KMS-11 (cell line): ENCODE data around the gene DLST.

Experiments used
- H2AFZ ChIP-seq: fragments of 200-600 bp; sonication (generic); 2 replicates; pipeline ENCODE4 v1.6.1; 2016; ENCODE audit warnings: antibody characterized with exemption, mixed run types, low read depth
- H3K27ac ChIP-seq: fragments of 200-600 bp; sonication (generic); 2 replicates; pipeline ENCODE4 v1.6.1; 2016; ENCODE audit warnings: mild to moderate bottlenecking, mixed run types
- H3K27me3 ChIP-seq: fragments of 200-600 bp; sonication (generic); 2 replicates; pipeline ENCODE4 v1.6.1; 2017; ENCODE audit warnings: mild to moderate bottlenecking, low read depth, mixed run types, moderate library complexity; ENCODE audit not compliant: insufficient read depth
- H3K36me3 ChIP-seq: fragments of 200-600 bp; sonication (generic); 2 replicates; pipeline ENCODE4 v1.6.1; 2017; ENCODE audit warnings: mild to moderate bottlenecking, mixed run types; ENCODE audit not compliant: insufficient read depth
- H3K4me1 ChIP-seq: fragments of 200-600 bp; sonication (generic); 2 replicates; pipeline ENCODE4 v1.6.1; 2016; ENCODE audit warnings: mild to moderate bottlenecking, low read depth, mixed run types; ENCODE audit not compliant: poor library complexity, severe bottlenecking
- H3K4me2 ChIP-seq: fragments of 200-600 bp; sonication (generic); 2 replicates; pipeline ENCODE4 v1.7.0; 2016; ENCODE audit warnings: mild to moderate bottlenecking, mixed run types
- H3K4me3 ChIP-seq: fragments of 200-600 bp; sonication (generic); IDR thresholded peaks from 2 replicates; pipeline ENCODE4 v1.6.1; 2017; ENCODE audit warnings: low read depth, low read length, mixed read lengths; ENCODE audit not compliant: insufficient read depth
- H3K79me2 ChIP-seq: fragments of 200-600 bp; sonication (generic); 2 replicates; pipeline ENCODE4 v1.6.1; 2016; ENCODE audit warnings: low read depth, mixed run types; ENCODE audit not compliant: insufficient read depth
- H3K9ac ChIP-seq: fragments of 200-600 bp; sonication (generic); 2 replicates; pipeline ENCODE4 v1.6.1; 2016; ENCODE audit warnings: mild to moderate bottlenecking, mixed run types
- H4K20me1 ChIP-seq: fragments of 200-600 bp; sonication (generic); 2 replicates; pipeline ENCODE4 v1.6.1; 2016; ENCODE audit warnings: mild to moderate bottlenecking, mixed run types; ENCODE audit not compliant: insufficient read depth
- CTCF ChIP-seq: fragments of 200-600 bp; sonication (generic); conservative IDR thresholded peaks from 2 replicates; pipeline ENCODE4 v1.6.1; 2017; ENCODE audit warnings: low read depth, mild to moderate bottlenecking, antibody characterized with exemption, low read length, moderate library complexity, mixed read lengths

The DLST gene

GRCh38 chr14:74843653-74844052 lies 38.1 kb upstream of the DLST start:
- H3K36me3 ChIP-seq, result no peaks in the 10 kb centered on the region
- H3K27ac ChIP-seq, result no peak overlapping the region
- peaks cover under 1% of the 10 kb centered on the region for H3K4me1 ChIP-seq
- no peaks in the 10 kb centered on the region for H3K79me2 ChIP-seq
- H3K27me3 ChIP-seq, result no peaks in the 10 kb centered on the region
- no peak overlapping the region for H3K4me2 ChIP-seq
- no peak for TF ChIP-seq CTCF
- H3K4me3 ChIP-seq, result no peak overlapping the region
- no peak overlapping the region for H3K9ac ChIP-seq
- no peak overlapping the region for H2AFZ ChIP-seq
- H4K20me1 ChIP-seq, result no peaks in the 10 kb centered on the region

GRCh38 chr14:74846168-74846567 lies 35.5 kb upstream of the DLST start:
- Histone ChIP-seq H4K20me1 (no peaks in the 10 kb centered on the region), H3K79me2 (no peaks in the 10 kb centered on the region), H3K4me3 (no peak overlapping the region), H3K4me2 (no peak overlapping the region), H3K9ac (no peak overlapping the region), H2AFZ (no peak overlapping the region), H3K27ac (no peak overlapping the region), H3K4me1 (no peaks in the 10 kb centered on the region), H3K36me3 (no peaks in the 10 kb centered on the region), H3K27me3 (no peaks in the 10 kb centered on the region)
- no peak for TF ChIP-seq CTCF

GRCh38 chr14:74846968-74847665 lies 34.6 kb upstream of the DLST start:
- Histone ChIP-seq H3K9ac (no peak overlapping the region), H3K79me2 (no peaks in the 10 kb centered on the region), H2AFZ (no peak overlapping the region), H3K27ac (no peak overlapping the region), H3K4me3 (no peak overlapping the region), H3K36me3 (no peaks in the 10 kb centered on the region), H4K20me1 (no peaks in the 10 kb centered on the region), H3K4me1 (no peaks in the 10 kb centered on the region), H3K27me3 (no peaks in the 10 kb centered on the region), H3K4me2 (no peak overlapping the region)
- no peak for TF ChIP-seq CTCF

GRCh38 chr14:74848768-74849167 lies 32.9 kb upstream of the DLST start:
- no peaks in the 10 kb centered on the region for H4K20me1 ChIP-seq
- no peak overlapping the region for H3K27ac ChIP-seq
- no peaks in the 10 kb centered on the region for H3K4me1 ChIP-seq
- H2AFZ ChIP-seq, result no peak overlapping the region
- no peaks in the 10 kb centered on the region for H3K36me3 ChIP-seq
- H3K27me3 ChIP-seq, result no peaks in the 10 kb centered on the region
- H3K9ac ChIP-seq, result no peak overlapping the region
- H3K4me2 ChIP-seq, result no peak overlapping the region
- no peak overlapping the region for H3K4me3 ChIP-seq
- no peak for TF ChIP-seq CTCF
- no peaks in the 10 kb centered on the region for H3K79me2 ChIP-seq
